ENCODE data around the gene LRRC19.

GRCh38 chr9:26946753-26947727, 58.4 kb downstream of the LRRC19 start, which contains the start of gene PLAA:
- TF ChIP-seq, protein P1, sequence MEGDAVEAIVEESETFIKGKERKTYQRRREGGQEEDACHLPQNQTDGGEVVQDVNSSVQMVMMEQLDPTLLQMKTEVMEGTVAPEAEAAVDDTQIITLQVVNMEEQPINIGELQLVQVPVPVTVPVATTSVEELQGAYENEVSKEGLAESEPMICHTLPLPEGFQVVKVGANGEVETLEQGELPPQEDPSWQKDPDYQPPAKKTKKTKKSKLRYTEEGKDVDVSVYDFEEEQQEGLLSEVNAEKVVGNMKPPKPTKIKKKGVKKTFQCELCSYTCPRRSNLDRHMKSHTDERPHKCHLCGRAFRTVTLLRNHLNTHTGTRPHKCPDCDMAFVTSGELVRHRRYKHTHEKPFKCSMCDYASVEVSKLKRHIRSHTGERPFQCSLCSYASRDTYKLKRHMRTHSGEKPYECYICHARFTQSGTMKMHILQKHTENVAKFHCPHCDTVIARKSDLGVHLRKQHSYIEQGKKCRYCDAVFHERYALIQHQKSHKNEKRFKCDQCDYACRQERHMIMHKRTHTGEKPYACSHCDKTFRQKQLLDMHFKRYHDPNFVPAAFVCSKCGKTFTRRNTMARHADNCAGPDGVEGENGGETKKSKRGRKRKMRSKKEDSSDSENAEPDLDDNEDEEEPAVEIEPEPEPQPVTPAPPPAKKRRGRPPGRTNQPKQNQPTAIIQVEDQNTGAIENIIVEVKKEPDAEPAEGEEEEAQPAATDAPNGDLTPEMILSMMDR (IDR thresholded peaks at IDR 0.05; ENCODE audit: borderline replicate concordance, extremely low read depth, low read length, poor library complexity, severe bottlenecking), result peak; percentile 6
- TF ChIP-seq EZH2 (IDR thresholded peaks at IDR 0.05; ENCODE audit: borderline replicate concordance, low read depth, low read length, severe bottlenecking), result no peak

Measured in DND-41 (cell line).